Measurements from ENCODE around the gene ARF5. TPM values are rescaled to one million over a fixed set of nuclear protein-coding genes. Genes with fewer than 3 reads are reported as not detected.
A peak's percentile ranks its signal among the peaks of the same experiment; 100 is the strongest.
"Not testable (repeated sequence)": the region's sequence is repeated elsewhere in the genome, so short reads cannot be mapped to it uniquely, and the experiment has no call there.

Gene ARF5
- total RNA-seq, result 100 to 1,000 TPM in 2 of 10 donors, 10 to 100 TPM in 8; 84.8 to 107 (median 90.9) TPM
- polyA plus RNA-seq, result 100 to 1,000 TPM; 132 to 185 TPM
- long read RNA-seq, donor 1, transcript ARF5-201 (6 exons, 1,103 nt), result major isoform, 53 of 61 reads
- long read RNA-seq, donor 1, partial matches to known transcripts, result 7 of 61 reads
- long read RNA-seq, donor 1, other reads (novel, unspliced or antisense), result 0 of 61 reads
- long read RNA-seq, donor 2, transcript ARF5-201 (6 exons, 1,103 nt), result major isoform, 54 of 64 reads
- long read RNA-seq, donor 2, partial matches to known transcripts, result 4 of 64 reads
- long read RNA-seq, donor 2, other reads (novel, unspliced or antisense), result 6 of 64 reads
- long read RNA-seq, donor 3, transcript ARF5-201 (6 exons, 1,103 nt), result major isoform, 48 of 53 reads
- long read RNA-seq, donor 3, partial matches to known transcripts, result 3 of 53 reads
- long read RNA-seq, donor 3, other reads (novel, unspliced or antisense), result 1 of 53 reads

GRCh38 chr7:127588019-127588696 is at the start of gene ARF5:
Gene ARF5 (plus strand): TSS chr7:127588411. CDS start chr7:127588499, 88 bp downstream.
- ATAC-seq, result peak; percentile 89 to 96 (median 92)
- peak; percentile 88 to 93 for DNase-seq
- intact Hi-C loops (cut with DNase I), result loop anchor here (2.0 to 10.0 kb wide), 5 partner anchors 63 to 627 kb away; partner anchors contain the start of genes SND1 (in 6 of the 10) and ZNF800 (in 5 of the 10)
- H3K27ac ChIP-seq, result peak within 1 kb of the TSS; percentile 52 to 97 (median 90)
- H3K9me3 ChIP-seq, result no peaks in the 10 kb centered on the region
- peaks cover 14 to 52% (median 44%) of the 10 kb centered on the region in 9 donors for H3K4me1 ChIP-seq
- TF ChIP-seq CTCF (IDR thresholded peaks at IDR 0.05), result peak in 2 of 9 donors; percentile 7 to 17
- H3K4me3 ChIP-seq, result peak within 1 kb of the TSS; percentile 73 to 100 (median 90)
- H3K27me3 ChIP-seq, result no peaks in the 10 kb centered on the region
- peaks cover 0 to 36% (median 18%) of the 10 kb centered on the region in 9 donors for H3K36me3 ChIP-seq
- WGBS, 2 donors, result 0% methylated on average over 57 to 77 of the region's 77 CpGs

GRCh38 chr7:127539116-127539515 is 49.1 kb upstream of the ARF5 start:
- 81 to 87% methylated on average over 9 of the region's 9 CpGs for WGBS, 2 donors
- Histone ChIP-seq H3K36me3 (no peaks in the 10 kb centered on the region), H3K27ac (no peak overlapping the region), H3K27me3 (peaks cover 0 to 56% (median 48%) of the 10 kb centered on the region in 7 donors), H3K9me3 (no peaks in the 10 kb centered on the region), H3K4me1 (peaks cover 0 to 6% (median 0%) of the 10 kb centered on the region in 9 donors), H3K4me3 (no peak overlapping the region)
- ATAC-seq (no peak), DNase-seq (no peak)
- intact Hi-C loops (cut with DNase I), result no loop called here
- no peak for TF ChIP-seq CTCF (IDR thresholded peaks at IDR 0.05)

GRCh38 chr7:127540461-127540860 is 47.8 kb upstream of the ARF5 start:
- intact Hi-C loops (cut with DNase I); H3K9me3 ChIP-seq; ATAC-seq; DNase-seq; H3K4me1 ChIP-seq; H3K36me3 ChIP-seq; H3K4me3 ChIP-seq; H3K27ac ChIP-seq: not testable (repeated sequence)
- 79 to 84% methylated on average over 9 of the region's 10 CpGs for WGBS, 2 donors
- peaks cover 0 to 43% (median 36%) of the 10 kb centered on the region in 7 donors for H3K27me3 ChIP-seq

GRCh38 chr7:127541548-127541947 is 46.7 kb upstream of the ARF5 start:
- Histone ChIP-seq H3K4me3 (no peak overlapping the region), H3K36me3 (no peaks in the 10 kb centered on the region), H3K27me3 (peaks cover 0 to 33% (median 26%) of the 10 kb centered on the region in 7 donors), H3K4me1 (peaks cover 0 to 6% (median 0%) of the 10 kb centered on the region in 9 donors), H3K9me3 (peaks cover 0 to 8% (median 0%) of the 10 kb centered on the region in 11 donors), H3K27ac (no peak overlapping the region)
- TF ChIP-seq CTCF (IDR thresholded peaks at IDR 0.05), result no peak
- ATAC-seq (no peak), DNase-seq (no peak)
- WGBS, 2 donors, result 78 to 82% methylated on average over 4 of the region's 4 CpGs
- intact Hi-C loops (cut with DNase I), result no loop called here

Measured in heart right ventricle (tissue), 16 donors.